GM12873 (cell line): ENCODE measurements around the gene TNPO3.
A peak's percentile ranks its signal among the peaks of the same experiment; 100 is the strongest.

Experiments
- CTCF ChIP-seq: IDR thresholded peaks from 2 replicates; pipeline ENCODE4 v1.5.1; 2012; ENCODE audit warnings: low read depth, mild to moderate bottlenecking, moderate library complexity, low read length, control low read depth; ENCODE audit not compliant: insufficient read depth; ENCODE audit errors: missing control alignments

Gene TNPO3

GRCh38 chr7:128963327-128963757 is 91.6 kb downstream of the TNPO3 start:
- TF ChIP-seq CTCF: no peak

GRCh38 chr7:128962899-128963298 is 92.0 kb downstream of the TNPO3 start:
- TF ChIP-seq CTCF: no peak

- no peak for TF ChIP-seq CTCF
These were observed 93.8 kb downstream of the TNPO3 start for GRCh38 chr7:128961030-128961659.

GRCh38 chr7:128959296-128959695 is 95.6 kb downstream of the TNPO3 start:
- TF ChIP-seq CTCF: no peak

- no peak for TF ChIP-seq CTCF
These were observed 98.9 kb downstream of the TNPO3 start for GRCh38 chr7:128955981-128956380.

- TF ChIP-seq CTCF: peak; percentile 33
These were observed 99.8 kb downstream of the TNPO3 start for GRCh38 chr7:128954830-128955802.

- no peak for TF ChIP-seq CTCF
These were observed 100.8 kb downstream of the TNPO3 start for GRCh38 chr7:128954150-128954549.
